ENCODE data around the gene TCEANC2. TPM values are rescaled to one million over a fixed set of nuclear protein-coding genes. Genes with fewer than 3 reads are reported as not detected.
A peak's percentile ranks its signal among the peaks of the same experiment; 100 is the strongest.

The TCEANC2 gene
- total RNA-seq, 2 donors from 2014 or later, result 2.0 to 7.8 TPM

GRCh38 chr1:54080598-54081049, 27.2 kb downstream of the TCEANC2 start:
- TF ChIP-seq, protein P1, sequence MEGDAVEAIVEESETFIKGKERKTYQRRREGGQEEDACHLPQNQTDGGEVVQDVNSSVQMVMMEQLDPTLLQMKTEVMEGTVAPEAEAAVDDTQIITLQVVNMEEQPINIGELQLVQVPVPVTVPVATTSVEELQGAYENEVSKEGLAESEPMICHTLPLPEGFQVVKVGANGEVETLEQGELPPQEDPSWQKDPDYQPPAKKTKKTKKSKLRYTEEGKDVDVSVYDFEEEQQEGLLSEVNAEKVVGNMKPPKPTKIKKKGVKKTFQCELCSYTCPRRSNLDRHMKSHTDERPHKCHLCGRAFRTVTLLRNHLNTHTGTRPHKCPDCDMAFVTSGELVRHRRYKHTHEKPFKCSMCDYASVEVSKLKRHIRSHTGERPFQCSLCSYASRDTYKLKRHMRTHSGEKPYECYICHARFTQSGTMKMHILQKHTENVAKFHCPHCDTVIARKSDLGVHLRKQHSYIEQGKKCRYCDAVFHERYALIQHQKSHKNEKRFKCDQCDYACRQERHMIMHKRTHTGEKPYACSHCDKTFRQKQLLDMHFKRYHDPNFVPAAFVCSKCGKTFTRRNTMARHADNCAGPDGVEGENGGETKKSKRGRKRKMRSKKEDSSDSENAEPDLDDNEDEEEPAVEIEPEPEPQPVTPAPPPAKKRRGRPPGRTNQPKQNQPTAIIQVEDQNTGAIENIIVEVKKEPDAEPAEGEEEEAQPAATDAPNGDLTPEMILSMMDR (IDR thresholded peaks at IDR 0.05), result no peak
- Histone ChIP-seq H3K4me1 (ENCODE audit: control insufficient read depth in 1 of 2, low read depth in 2 of 2) (no peaks in the 10 kb centered on the region), H3K27ac (no peak overlapping the region), H3K36me3 (peaks cover 2% of the 10 kb centered on the region), H3K27me3 (replicated peaks; ENCODE audit: insufficient read depth) (no peaks in the 10 kb centered on the region), H3K4me3 (no peak overlapping the region), H3K9me3 (no peaks in the 10 kb centered on the region)
- no peak for DNase-seq (ENCODE audit: low spot score)
- no peak for ATAC-seq (ENCODE audit: insufficient number of reproducible peaks, low FRiP score, low read depth)

DNA sequence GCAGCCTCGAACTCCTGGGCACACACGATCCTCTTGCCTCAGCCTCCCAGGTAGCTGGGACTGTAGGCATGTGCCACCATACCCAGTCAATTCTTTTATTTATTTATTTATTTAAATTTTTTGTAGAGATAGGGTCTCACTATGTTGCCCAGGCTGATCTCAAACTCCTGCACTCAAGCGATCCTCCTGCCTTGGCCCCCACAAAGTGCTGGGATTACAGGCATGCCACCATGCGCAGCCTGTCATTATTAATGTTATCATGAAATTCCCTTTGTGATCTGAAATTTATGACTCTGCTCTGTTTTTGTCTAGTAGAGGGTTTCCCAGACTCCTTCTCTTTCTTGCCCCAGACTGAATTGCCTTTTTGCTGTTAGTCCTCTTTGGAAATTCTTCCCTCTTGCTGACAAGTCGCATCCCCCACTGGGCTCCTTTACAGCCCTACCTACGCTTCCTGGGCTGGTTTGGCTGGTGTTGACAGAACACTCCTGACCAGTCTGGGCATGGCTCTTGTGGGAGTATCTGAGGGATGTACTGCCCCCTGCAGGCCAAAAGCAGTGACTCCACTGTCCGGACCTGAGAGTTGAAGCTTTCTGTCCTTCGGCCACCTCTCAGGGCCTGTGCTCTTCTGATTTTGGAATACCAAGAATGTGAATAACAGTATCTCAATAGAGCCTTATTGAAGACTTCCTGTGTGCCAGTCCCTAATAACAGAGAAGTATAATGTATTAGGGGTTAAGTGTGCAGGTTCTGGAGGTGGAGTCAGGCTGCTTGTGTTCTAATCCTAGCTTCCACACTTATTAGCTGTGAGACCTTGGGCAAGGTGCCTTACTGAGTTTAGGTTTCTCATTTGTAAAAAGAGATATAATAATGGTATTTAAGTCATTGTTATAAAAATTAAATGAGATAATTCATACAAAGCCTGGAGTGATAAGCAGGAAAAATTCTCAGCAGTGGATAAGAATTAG, 28.2 kb downstream of the TCEANC2 start:
- TF ChIP-seq, protein P1 (IDR thresholded peaks at IDR 0.05), result peak; percentile 52
- no peak overlapping the region for H3K27ac ChIP-seq
- H3K4me1 ChIP-seq (ENCODE audit: control insufficient read depth in 1 of 2, low read depth in 2 of 2), result no peaks in the 10 kb centered on the region
- no peaks in the 10 kb centered on the region for H3K27me3 ChIP-seq (replicated peaks; ENCODE audit: insufficient read depth)
- no peak overlapping the region for H3K4me3 ChIP-seq
- peaks cover 2% of the 10 kb centered on the region for H3K36me3 ChIP-seq
- DNase-seq (ENCODE audit: low spot score) (no peak), ATAC-seq (ENCODE audit: insufficient number of reproducible peaks, low FRiP score, low read depth) (peak; percentile 51)
- H3K9me3 ChIP-seq, result no peaks in the 10 kb centered on the region

- H3K36me3 ChIP-seq, result peaks cover 4% of the 10 kb centered on the region
- no peaks in the 10 kb centered on the region for H3K27me3 ChIP-seq (replicated peaks; ENCODE audit: insufficient read depth)
- no peak for DNase-seq (ENCODE audit: low spot score)
- no peak for ATAC-seq (ENCODE audit: insufficient number of reproducible peaks, low FRiP score, low read depth)
- no peak overlapping the region for H3K4me3 ChIP-seq
- H3K27ac ChIP-seq, result no peak overlapping the region
- no peaks in the 10 kb centered on the region for H3K9me3 ChIP-seq
- TF ChIP-seq, protein P1 (IDR thresholded peaks at IDR 0.05), result no peak
- no peaks in the 10 kb centered on the region for H3K4me1 ChIP-seq (ENCODE audit: control insufficient read depth in 1 of 2, low read depth in 2 of 2)
Measured at GRCh38 chr1:54084794-54085193, 31.4 kb downstream of the TCEANC2 start.

GRCh38 chr1:54086754-54087153, 33.3 kb downstream of the TCEANC2 start:
- Histone ChIP-seq H3K4me3 (no peak overlapping the region), H3K27me3 (replicated peaks; ENCODE audit: insufficient read depth) (no peaks in the 10 kb centered on the region), H3K9me3 (no peaks in the 10 kb centered on the region), H3K27ac (no peak overlapping the region), H3K36me3 (peaks cover 4% of the 10 kb centered on the region), H3K4me1 (ENCODE audit: control insufficient read depth in 1 of 2, low read depth in 2 of 2) (no peaks in the 10 kb centered on the region)
- DNase-seq (ENCODE audit: low spot score) (no peak), ATAC-seq (ENCODE audit: insufficient number of reproducible peaks, low FRiP score, low read depth) (no peak)
- TF ChIP-seq, protein P1 (IDR thresholded peaks at IDR 0.05), result no peak

GRCh38 chr1:54088385-54088784, 35.0 kb downstream of the TCEANC2 start:
- Histone ChIP-seq H3K36me3 (peaks cover 3% of the 10 kb centered on the region), H3K4me1 (ENCODE audit: control insufficient read depth in 1 of 2, low read depth in 2 of 2) (no peaks in the 10 kb centered on the region), H3K27ac (no peak overlapping the region), H3K9me3 (no peaks in the 10 kb centered on the region), H3K4me3 (no peak overlapping the region), H3K27me3 (replicated peaks; ENCODE audit: insufficient read depth) (no peaks in the 10 kb centered on the region)
- ATAC-seq (ENCODE audit: insufficient number of reproducible peaks, low FRiP score, low read depth), result no peak
- no peak for DNase-seq (ENCODE audit: low spot score)
- TF ChIP-seq, protein P1 (IDR thresholded peaks at IDR 0.05), result no peak
